Ishikawa (cell line): ENCODE data around the gene TGM3.

Experiments
- CREB1 ChIP-seq: IDR thresholded peaks from 2 replicates; pipeline ENCODE4 v1.6.1; 2012; ENCODE audit warnings: low read depth
- EP300 ChIP-seq: IDR thresholded peaks from 2 replicates; pipeline ENCODE4 v1.6.1; 2012; ENCODE audit warnings: borderline replicate concordance
- FOXM1 ChIP-seq: IDR thresholded peaks from 2 replicates; pipeline ENCODE4 v1.6.1; 2012; ENCODE audit warnings: low read depth, borderline replicate concordance
- RAD21 ChIP-seq: IDR thresholded peaks from 2 replicates; pipeline ENCODE4 v1.6.1; 2012; ENCODE audit warnings: low read depth
- YY1 ChIP-seq: IDR thresholded peaks from 2 replicates; pipeline ENCODE4 v1.6.1; 2012; ENCODE audit warnings: low read depth
- TF ChIP-seq, protein P1 (sequence below): IDR thresholded peaks from 2 replicates; pipeline ENCODE4 v1.6.1; 2012

DNA sequence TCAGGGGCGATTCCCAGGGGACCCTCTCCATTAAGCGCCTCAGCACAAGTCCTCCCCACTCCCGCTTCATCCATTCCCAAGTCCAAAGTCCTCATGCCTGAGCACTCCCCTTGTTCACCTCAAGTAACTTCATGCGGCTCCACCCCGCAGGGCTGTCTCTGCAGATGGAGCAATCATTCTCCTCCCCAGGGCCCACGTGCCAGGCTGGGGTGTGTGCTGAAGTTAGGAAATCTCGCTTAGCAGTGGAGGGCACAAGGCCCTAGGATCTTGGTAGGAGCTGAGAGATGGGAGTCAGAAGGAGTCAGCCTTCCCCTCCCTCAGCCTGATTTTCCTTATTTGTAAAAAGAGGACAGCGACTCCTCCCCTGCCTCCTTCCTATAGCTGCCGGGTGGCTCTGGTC, 3.5 kb downstream of the TGM3 start:
- TF ChIP-seq FOXM1 (no peak), CREB1 (no peak), YY1 (no peak), RAD21 (no peak), EP300 (no peak)
- TF ChIP-seq, protein P1, sequence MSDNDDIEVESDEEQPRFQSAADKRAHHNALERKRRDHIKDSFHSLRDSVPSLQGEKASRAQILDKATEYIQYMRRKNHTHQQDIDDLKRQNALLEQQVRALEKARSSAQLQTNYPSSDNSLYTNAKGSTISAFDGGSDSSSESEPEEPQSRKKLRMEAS, result no peak
